Adipose tissue (tissue), 3 donors: ENCODE data around the gene LDHD. TPM values are rescaled to one million over a fixed set of nuclear protein-coding genes. Genes with fewer than 3 reads are reported as not detected.

Experiments
- H3K27ac ChIP-seq: one replicate; pipeline ENCODE4 v1.5.1; 2013; ENCODE audit warnings: low read depth, low read length
- WGBS, 3 donors: extraction: QIAGEN DNeasy Blood & Tissue Kit; methylation state at CpG; one replicate each; pipeline ENCODE4 v1.1.7; 2013; 5-methylcytosine and 5-hydroxymethylcytosine counted together
- polyA plus RNA-seq, 3 donors: library from polyadenylated mRNA; stranded (reverse); fragments of 200-250 nt; gene quantifications; one replicate each; pipeline ENCODE4 v1.2.3, GENCODE V29; 2013
- donor health status: healthy with polysubstance abuse.
- donor health status: Bipolar disorder and iron deficiency.
- donor health status: healthy.

The LDHD gene
- polyA plus RNA-seq, 3 donors = 18.8 to 68.6 (median 25.6) TPM

DNA sequence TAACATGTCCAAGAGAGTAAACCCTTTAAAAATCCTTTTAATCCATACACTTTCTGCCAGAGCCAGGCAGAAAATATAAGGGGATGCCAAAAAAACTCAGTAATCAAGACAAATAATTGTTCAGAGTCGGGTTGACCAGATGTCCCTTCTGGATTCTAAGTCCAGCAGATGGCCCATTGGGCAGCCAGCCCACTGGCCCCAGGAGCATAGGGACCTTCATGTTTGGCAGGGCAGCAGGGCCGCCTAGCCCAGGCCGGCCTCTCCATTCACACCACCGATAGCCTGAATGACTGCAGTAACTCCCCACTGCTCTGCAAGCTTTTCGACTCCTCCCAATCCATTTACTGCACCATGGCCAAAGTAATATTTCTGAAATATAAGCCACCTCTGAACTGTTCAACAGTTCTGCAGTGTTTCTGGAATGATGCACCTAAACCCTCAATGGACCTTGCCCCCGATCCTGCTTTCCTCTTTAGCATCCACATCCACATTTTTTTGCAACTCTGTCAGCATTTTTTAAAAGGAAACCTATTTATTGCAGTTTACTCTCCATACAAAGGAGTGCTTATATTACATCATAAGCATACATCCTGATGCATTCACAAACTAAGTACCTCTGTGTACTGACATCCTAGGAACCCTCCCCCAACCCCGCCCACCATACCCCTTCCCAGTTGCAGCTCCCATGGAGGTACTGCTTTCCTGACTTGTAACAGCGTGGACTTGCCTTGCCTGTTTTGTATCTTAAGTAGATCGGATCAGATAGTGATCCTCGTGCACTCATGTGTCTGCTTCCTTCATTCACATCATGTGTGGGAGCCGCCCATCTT lies 46.4 kb downstream of the LDHD start:
- H3K27ac ChIP-seq = no peak overlapping the region
- WGBS, 3 donors = 50 to 71% (median 62%) methylated on average over 11 of the region's 11 CpGs

GRCh38 chr16:75068085-75069031 lies 48.2 kb downstream of the LDHD start:
- WGBS, 3 donors = 81 to 91% (median 85%) methylated on average over 10 of the region's 10 CpGs
- no peak overlapping the region for H3K27ac ChIP-seq

DNA sequence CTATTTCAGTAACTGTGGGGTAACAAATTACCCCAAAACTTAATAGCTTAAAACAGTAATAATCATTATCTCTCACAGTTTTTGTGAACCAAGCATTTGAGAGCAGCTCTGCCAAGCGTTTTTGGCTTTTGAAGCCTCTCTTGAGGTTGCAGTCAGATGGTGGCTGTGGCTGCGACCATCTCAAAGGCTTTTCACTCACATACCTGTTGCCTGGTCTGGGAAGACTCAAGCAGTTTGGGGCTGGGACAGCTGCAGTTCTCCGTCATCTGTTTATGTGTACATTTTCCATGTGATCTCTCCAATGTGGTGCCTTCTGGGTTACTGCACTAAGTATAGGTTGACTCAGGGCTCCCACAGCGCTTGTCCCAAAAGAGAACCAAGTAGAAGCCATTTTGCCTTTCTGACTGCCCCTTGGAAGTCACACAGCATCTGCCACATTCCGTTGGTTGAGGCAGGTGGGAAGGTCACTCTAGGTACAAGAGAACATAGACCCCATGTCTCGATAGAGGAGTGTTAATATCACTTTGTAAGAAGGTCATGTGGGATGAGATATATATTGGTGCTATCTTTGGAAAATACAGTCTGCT lies 49.6 kb downstream of the LDHD start:
- WGBS, 3 donors = 91 to 93% (median 92%) methylated on average over 6 of the region's 6 CpGs
- no peak overlapping the region for H3K27ac ChIP-seq

GRCh38 chr16:75065521-75066149 lies 50.9 kb downstream of the LDHD start:
- no peak overlapping the region for H3K27ac ChIP-seq
- 67 to 81% (median 70%) methylated on average over 7 of the region's 7 CpGs for WGBS, 3 donors

DNA sequence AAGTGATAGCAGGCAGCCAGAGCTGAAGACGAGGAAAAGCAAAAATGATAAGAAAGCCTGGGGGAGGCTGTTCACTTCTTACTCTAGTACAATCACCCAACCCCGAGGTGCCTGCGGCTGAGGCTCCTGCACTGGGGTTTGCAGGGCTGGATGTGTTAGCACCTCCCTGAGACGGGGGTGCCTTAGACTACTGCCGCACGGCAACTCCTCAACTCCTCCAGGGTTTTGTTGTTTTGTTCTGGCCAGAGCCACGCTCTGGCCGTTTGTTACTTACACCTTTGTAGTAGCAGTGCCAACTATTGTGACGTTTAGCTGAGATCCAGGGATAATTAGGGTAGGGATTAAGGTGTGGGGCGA lies 51.5 kb downstream of the LDHD start:
- no peak overlapping the region for H3K27ac ChIP-seq
- 52 to 83% (median 52%) methylated on average over 10 of the region's 10 CpGs for WGBS, 3 donors

- WGBS, 3 donors = 50 to 72% (median 56%) methylated on average over 15 of the region's 15 CpGs
- no peak overlapping the region for H3K27ac ChIP-seq
Measured at GRCh38 chr16:75064403-75065148, 52.0 kb downstream of the LDHD start.

GRCh38 chr16:75063549-75064088 lies 53.0 kb downstream of the LDHD start:
- H3K27ac ChIP-seq = no peak overlapping the region
- 79 to 92% (median 85%) methylated on average over 8 of the region's 8 CpGs for WGBS, 3 donors

DNA sequence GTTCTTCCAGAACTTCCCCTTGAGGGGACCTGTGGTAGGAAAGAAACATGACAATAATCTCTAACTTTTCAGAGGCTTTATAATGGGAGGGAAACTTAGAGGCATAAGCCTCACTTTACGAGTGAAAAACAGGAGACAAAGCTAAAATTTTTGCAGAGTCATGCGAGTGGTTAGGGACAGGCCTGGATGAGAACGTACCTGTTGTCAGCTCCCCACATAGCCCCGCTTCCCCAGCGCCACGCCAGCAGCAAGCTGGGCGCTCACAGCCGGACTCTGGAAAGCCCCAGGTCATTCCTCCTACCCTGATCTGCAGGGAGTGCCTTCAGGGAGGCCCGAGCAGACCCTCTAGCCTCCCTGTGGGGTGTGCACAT lies 53.6 kb downstream of the LDHD start:
- 64 to 94% (median 67%) methylated on average over 9 of the region's 9 CpGs for WGBS, 3 donors
- no peak overlapping the region for H3K27ac ChIP-seq

DNA sequence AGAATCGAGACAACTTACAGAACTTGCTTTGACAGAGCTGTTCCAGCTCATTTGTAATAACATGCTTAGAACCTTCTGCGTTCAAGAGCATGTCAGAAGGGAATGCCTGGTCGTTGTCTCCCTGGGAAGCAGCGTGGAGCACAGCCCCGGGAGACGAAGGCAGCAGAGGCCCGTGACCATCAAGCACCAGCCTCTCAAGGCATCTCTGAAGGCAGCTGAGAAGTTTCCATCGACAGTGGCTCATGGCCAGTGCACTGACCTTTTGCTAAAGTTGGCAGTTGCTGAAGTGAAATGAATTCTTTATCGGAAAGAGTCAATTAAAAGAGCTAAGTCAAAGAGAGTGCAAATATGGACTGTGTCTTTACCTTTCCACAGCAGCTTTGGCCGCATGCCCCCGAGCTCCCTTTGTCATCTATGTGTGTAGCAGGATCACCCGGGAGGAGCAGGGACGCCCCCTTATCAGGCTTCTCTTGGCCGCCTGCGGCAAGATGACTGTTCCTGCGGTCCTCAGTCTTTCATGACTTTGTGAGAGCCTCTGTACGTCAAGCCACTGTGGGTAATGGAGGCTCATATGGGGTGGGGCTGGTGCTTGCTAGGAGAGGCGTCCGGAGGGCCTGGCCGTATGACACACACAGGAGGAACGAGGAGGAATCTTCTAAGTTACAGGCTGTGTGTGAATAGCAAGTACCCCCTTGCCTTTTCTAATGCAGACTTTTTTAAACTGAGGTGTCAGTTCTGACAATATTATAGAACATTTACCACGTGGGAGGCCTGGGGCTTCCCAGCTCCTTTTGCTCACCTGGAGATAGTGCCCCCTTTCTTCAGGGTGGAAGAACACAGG lies 54.2 kb downstream of the LDHD start:
- WGBS, 3 donors = 45 to 64% (median 58%) methylated on average over 22 of the region's 22 CpGs
- H3K27ac ChIP-seq = no peak overlapping the region

Other genes with a start within 250 kb of the LDHD start
- 10 to 100 TPM; 14.3 to 16.5 (median 14.6) TPM for gene WDR59, start 131.7 kb downstream of the LDHD start, polyA plus RNA-seq
- gene ZNRF1, start 117.8 kb downstream of the LDHD start, polyA plus RNA-seq = 10 to 100 TPM in 1 of 3 donors, 1 to 10 TPM in 2; 6.0 to 14.8 (median 8.3) TPM
- gene ZFP1, start 31.7 kb upstream of the LDHD start, polyA plus RNA-seq = 1 to 10 TPM; 1.7 to 7.1 (median 3.4) TPM
- gene CTRB2, start 90.4 kb upstream of the LDHD start, polyA plus RNA-seq = over 10,000 TPM in 1 of 3 donors, 10 to 100 TPM in 1, 1 to 10 TPM in 1; 1.9 to 31,205 (median 11.5) TPM
- over 10,000 TPM in 1 of 3 donors, 1 to 10 TPM in 2; 1.8 to 25,796 (median 9.4) TPM for gene CTRB1, start 102.2 kb upstream of the LDHD start, polyA plus RNA-seq
- gene BCAR1, start 134.8 kb upstream of the LDHD start, polyA plus RNA-seq = 10 to 100 TPM; 28.6 to 64.0 (median 28.7) TPM